HG02973 (cell line): ENCODE data around the gene HSPG2.

Experiments
- ATAC-seq: cut with Tn5 transposase; IDR thresholded peaks from one replicate; pipeline ENCODE4 v1.9.1; 2021; ENCODE audit warnings: moderate library complexity; ENCODE audit not compliant: unreplicated experiment

HSPG2 gene

GRCh38 chr1:21884456-21885235 is 52.5 kb downstream of the HSPG2 start:
- no peak for ATAC-seq

GRCh38 chr1:21882721-21883415 is 54.2 kb downstream of the HSPG2 start:
- ATAC-seq: no peak

GRCh38 chr1:21881250-21881649 is 55.9 kb downstream of the HSPG2 start:
- ATAC-seq: no peak

- ATAC-seq: no peak
Measured at GRCh38 chr1:21880619-21880970, 56.5 kb downstream of the HSPG2 start.

- no peak for ATAC-seq
Measured at GRCh38 chr1:21879928-21880618, 57.0 kb downstream of the HSPG2 start.

GRCh38 chr1:21878840-21879478 is 58.2 kb downstream of the HSPG2 start:
- no peak for ATAC-seq

- no peak for ATAC-seq
Measured at GRCh38 chr1:21878009-21878773, 58.9 kb downstream of the HSPG2 start.

- ATAC-seq: no peak
Measured at GRCh38 chr1:21876267-21876666, 60.8 kb downstream of the HSPG2 start.

GRCh38 chr1:21875621-21876063 is 61.5 kb downstream of the HSPG2 start:
- ATAC-seq: no peak

GRCh38 chr1:21874778-21875547 is 62.1 kb downstream of the HSPG2 start:
- no peak for ATAC-seq

- no peak for ATAC-seq
Measured at GRCh38 chr1:21874328-21874727, 62.8 kb downstream of the HSPG2 start.

- no peak for ATAC-seq
Measured at GRCh38 chr1:21873761-21874160, 63.3 kb downstream of the HSPG2 start.

- no peak for ATAC-seq
Measured at GRCh38 chr1:21873174-21873573, 63.9 kb downstream of the HSPG2 start.

- ATAC-seq: no peak
Measured at GRCh38 chr1:21872445-21873079, 64.5 kb downstream of the HSPG2 start.

GRCh38 chr1:21871943-21872342 is 65.2 kb downstream of the HSPG2 start:
- no peak for ATAC-seq

GRCh38 chr1:21870611-21871010 is 66.5 kb downstream of the HSPG2 start:
- ATAC-seq: no peak

GRCh38 chr1:21869620-21870121 is 67.4 kb downstream of the HSPG2 start:
- no peak for ATAC-seq

- ATAC-seq: no peak
Measured at GRCh38 chr1:21868941-21869454, 68.1 kb downstream of the HSPG2 start.

- no peak for ATAC-seq
Measured at GRCh38 chr1:21868482-21868881, 68.6 kb downstream of the HSPG2 start.
